Mesenchymal stem cell (in vitro differentiated cells and primary cell): ENCODE results near the gene VPS37B.

ENCODE experiments used
- DNase-seq: peaks from one replicate; pipeline ENCODE4 v3.0.0-alpha.2; 2013
- H2AFZ ChIP-seq: one replicate; pipeline ENCODE4 v1.6.1; 2013; ENCODE audit warnings: low read depth, mild to moderate bottlenecking, control low read depth, inconsistent platforms, low read length, moderate library complexity
- H2AK5ac ChIP-seq: 2 replicates; pipeline ENCODE4 v1.6.1; 2013; ENCODE audit warnings: low read length, moderate library complexity, mild to moderate bottlenecking, inconsistent platforms; ENCODE audit not compliant: severe bottlenecking
- H2BK120ac ChIP-seq: one replicate; pipeline ENCODE4 v1.6.1; 2013; ENCODE audit warnings: low read depth, mild to moderate bottlenecking, inconsistent platforms, low read length, moderate library complexity
- H2BK12ac ChIP-seq, 2 experiments: one replicate each; pipeline ENCODE4 v1.6.1; 2013; ENCODE audit warnings: inconsistent platforms in 2 of 2, low read length in 2 of 2, mild to moderate bottlenecking in 2 of 2, moderate library complexity in 2 of 2, control low read depth in 1 of 2
- H2BK15ac ChIP-seq: one replicate; pipeline ENCODE4 v1.6.1; 2013; ENCODE audit warnings: mild to moderate bottlenecking, low read depth, inconsistent platforms; ENCODE audit not compliant: poor library complexity, severe bottlenecking
- H2BK5ac ChIP-seq: 2 replicates; pipeline ENCODE4 v1.6.1; 2013; ENCODE audit warnings: low read depth, mild to moderate bottlenecking, low read length, control low read depth, inconsistent platforms; ENCODE audit not compliant: poor library complexity, severe bottlenecking
- H3K14ac ChIP-seq, 2 experiments: one replicate each; pipeline ENCODE4 v1.6.1; 2013; ENCODE audit warnings: inconsistent platforms in 2 of 2, low read length in 2 of 2, control low read depth in 1 of 2, mild to moderate bottlenecking in 1 of 2, moderate library complexity in 1 of 2
- H3K18ac ChIP-seq, 2 experiments: one replicate each; pipeline ENCODE4 v1.6.1; 2013; ENCODE audit warnings: inconsistent platforms in 2 of 2, low read length in 2 of 2, control low read depth in 1 of 2, low read depth in 1 of 2, mild to moderate bottlenecking in 1 of 2
- H3K23ac ChIP-seq, 2 experiments: one replicate each; pipeline ENCODE4 v1.6.1; 2013; ENCODE audit warnings: inconsistent platforms in 2 of 2, low read length in 2 of 2, mild to moderate bottlenecking in 2 of 2, moderate library complexity in 2 of 2, control low read depth in 1 of 2
- H3K27ac ChIP-seq: 2 replicates; pipeline ENCODE4 v1.5.1; 2013; ENCODE audit warnings: mild to moderate bottlenecking, moderate library complexity, low read length, control low read depth, inconsistent platforms; ENCODE audit not compliant: poor library complexity, severe bottlenecking
- H3K27me3 ChIP-seq, 2 experiments: 2 replicates each; pipeline versions ENCODE4 v1.6.1 to v1.7.0; 2013; ENCODE audit warnings: low read length in 2 of 2, mild to moderate bottlenecking in 2 of 2, moderate library complexity in 2 of 2, control low read depth in 1 of 2, inconsistent platforms in 1 of 2; ENCODE audit not compliant: control insufficient read depth in 1 of 2, insufficient read depth in 1 of 2
- H3K36me3 ChIP-seq, 2 experiments: 2 replicates each; pipeline versions ENCODE4 v1.6.1 to v1.7.0; 2013; ENCODE audit warnings: low read length in 2 of 2, control low read depth in 1 of 2, inconsistent platforms in 1 of 2, low read depth in 1 of 2, mild to moderate bottlenecking in 1 of 2; ENCODE audit not compliant: insufficient read depth in 2 of 2, control insufficient read depth in 1 of 2
- H3K4ac ChIP-seq, 2 experiments: one replicate each; pipeline ENCODE4 v1.6.1; 2013; ENCODE audit warnings: inconsistent platforms in 2 of 2, low read length in 2 of 2, mild to moderate bottlenecking in 2 of 2, moderate library complexity in 2 of 2, control low read depth in 1 of 2, low read depth in 1 of 2
- H3K4me1 ChIP-seq: 2 replicates; pipeline ENCODE4 v1.6.1; 2013; ENCODE audit warnings: low read depth, low read length, control low read depth; ENCODE audit not compliant: control insufficient read depth, insufficient read depth
- H3K4me2 ChIP-seq: 2 replicates; pipeline ENCODE4 v1.6.1; 2013; ENCODE audit warnings: low read length, mild to moderate bottlenecking, inconsistent platforms; ENCODE audit not compliant: poor library complexity, severe bottlenecking
- H3K4me3 ChIP-seq, 2 experiments: 2 replicates each; pipeline versions ENCODE4 v1.5.1 to v1.7.0; 2013; ENCODE audit warnings: low read length in 2 of 2, mild to moderate bottlenecking in 2 of 2, control low read depth in 1 of 2, low read depth in 1 of 2; ENCODE audit not compliant: insufficient read depth in 1 of 2
- H3K79me1 ChIP-seq: replicated peaks from 2 replicates; pipeline ENCODE4 v1.6.1; 2013; ENCODE audit warnings: mild to moderate bottlenecking, control low read depth, low read length, inconsistent platforms; ENCODE audit not compliant: poor library complexity, severe bottlenecking
- H3K9ac ChIP-seq: 2 replicates; pipeline ENCODE4 v1.7.0; 2013; ENCODE audit warnings: mild to moderate bottlenecking, low read length, moderate library complexity
- H3K9me3 ChIP-seq: 2 replicates; pipeline ENCODE4 v1.7.0; 2013; ENCODE audit warnings: mild to moderate bottlenecking, low read length; ENCODE audit not compliant: control insufficient read depth
- H4K8ac ChIP-seq: one replicate; pipeline ENCODE4 v1.6.1; 2013; ENCODE audit warnings: inconsistent platforms, mild to moderate bottlenecking, low read length, moderate library complexity
- H4K91ac ChIP-seq: one replicate; pipeline ENCODE4 v1.6.1; 2013; ENCODE audit warnings: mild to moderate bottlenecking, low read length, inconsistent platforms
- WGBS: methylation state at CpG from one replicate; pipeline ENCODE4 v1.1.7; 2013; ENCODE audit warnings: mixed read lengths; 5-methylcytosine and 5-hydroxymethylcytosine counted together

Gene VPS37B

GRCh38 chr12:122850695-122851350 lies 45.1 kb downstream of the VPS37B start:
- Histone ChIP-seq H3K4me2 (no peak overlapping the region), H3K14ac (no peak overlapping the region), H2BK5ac (no peak overlapping the region), H3K23ac (peak overlapping the region in 1 of 2 experiments; percentile 36), H2BK120ac (no peak overlapping the region), H3K4ac (no peak overlapping the region), H2AFZ (no peak overlapping the region), H3K4me3 (no peak overlapping the region), H3K36me3 (peaks cover 0 to 79% of the 10 kb centered on the region in 2 experiments), H3K9ac (no peak overlapping the region), H2BK12ac (no peak overlapping the region), H3K9me3 (no peaks in the 10 kb centered on the region), H4K8ac (no peak overlapping the region), H3K27me3 (no peaks in the 10 kb centered on the region), H3K27ac (no peak overlapping the region), H3K4me1 (peaks cover 20% of the 10 kb centered on the region), H4K91ac (no peak overlapping the region), H2AK5ac (no peak overlapping the region), H3K18ac (no peak overlapping the region), H3K79me1 (peaks cover 40% of the 10 kb centered on the region), H2BK15ac (no peak overlapping the region)
- 88% methylated on average over 19 of the region's 27 CpGs for WGBS
- peak; percentile 56 for DNase-seq

GRCh38 chr12:122850048-122850445 lies 45.9 kb downstream of the VPS37B start:
- no peak for DNase-seq
- 99% methylated on average over 10 of the region's 14 CpGs for WGBS
- Histone ChIP-seq H2BK12ac (no peak overlapping the region), H3K18ac (no peak overlapping the region), H3K4ac (no peak overlapping the region), H2BK120ac (no peak overlapping the region), H4K8ac (no peak overlapping the region), H3K23ac (no peak overlapping the region), H3K27ac (no peak overlapping the region), H3K4me3 (no peak overlapping the region), H2AK5ac (no peak overlapping the region), H3K4me1 (peaks cover 27% of the 10 kb centered on the region), H3K9ac (no peak overlapping the region), H2BK15ac (no peak overlapping the region), H3K4me2 (no peak overlapping the region), H3K9me3 (no peaks in the 10 kb centered on the region), H2BK5ac (no peak overlapping the region), H3K27me3 (no peaks in the 10 kb centered on the region), H3K14ac (no peak overlapping the region), H3K79me1 (peaks cover 47% of the 10 kb centered on the region), H2AFZ (no peak overlapping the region), H3K36me3 (peaks cover 0 to 79% of the 10 kb centered on the region in 2 experiments), H4K91ac (no peak overlapping the region)

- H3K18ac ChIP-seq = no peak overlapping the region
- H3K27me3 ChIP-seq = no peaks in the 10 kb centered on the region
- no peaks in the 10 kb centered on the region for H3K9me3 ChIP-seq
- H3K79me1 ChIP-seq = peaks cover 53% of the 10 kb centered on the region
- no peak overlapping the region for H4K8ac ChIP-seq
- H3K14ac ChIP-seq = no peak overlapping the region
- no peak overlapping the region for H3K4me2 ChIP-seq
- 92% methylated on average over 26 of the region's 26 CpGs for WGBS
- H3K23ac ChIP-seq = no peak overlapping the region
- no peak overlapping the region for H2AK5ac ChIP-seq
- peaks cover 32% of the 10 kb centered on the region for H3K4me1 ChIP-seq
- no peak overlapping the region for H2BK5ac ChIP-seq
- no peak overlapping the region for H4K91ac ChIP-seq
- no peak overlapping the region for H3K9ac ChIP-seq
- H2AFZ ChIP-seq = no peak overlapping the region
- no peak for DNase-seq
- H2BK120ac ChIP-seq = no peak overlapping the region
- no peak overlapping the region for H2BK12ac ChIP-seq
- H3K27ac ChIP-seq = no peak overlapping the region
- no peak overlapping the region for H3K4ac ChIP-seq
- H3K4me3 ChIP-seq = no peak overlapping the region
- peaks cover 0 to 79% of the 10 kb centered on the region in 2 experiments for H3K36me3 ChIP-seq
- H2BK15ac ChIP-seq = no peak overlapping the region
Observed at GRCh38 chr12:122849352-122850047, 46.4 kb downstream of the VPS37B start.

- no peak overlapping the region for H3K4me2 ChIP-seq
- peaks cover 0 to 76% of the 10 kb centered on the region in 2 experiments for H3K36me3 ChIP-seq
- H3K9ac ChIP-seq = no peak overlapping the region
- H3K79me1 ChIP-seq = peaks cover 55% of the 10 kb centered on the region
- H3K4ac ChIP-seq = no peak overlapping the region
- no peak overlapping the region for H2BK5ac ChIP-seq
- H3K18ac ChIP-seq = no peak overlapping the region
- H3K9me3 ChIP-seq = no peaks in the 10 kb centered on the region
- H2BK120ac ChIP-seq = no peak overlapping the region
- DNase-seq = no peak
- no peak overlapping the region for H3K27ac ChIP-seq
- WGBS = 91% methylated on average over 36 of the region's 36 CpGs
- peaks cover 30% of the 10 kb centered on the region for H3K4me1 ChIP-seq
- H2BK15ac ChIP-seq = no peak overlapping the region
- H3K27me3 ChIP-seq = no peaks in the 10 kb centered on the region
- H2AK5ac ChIP-seq = no peak overlapping the region
- no peak overlapping the region for H2BK12ac ChIP-seq
- no peak overlapping the region for H4K91ac ChIP-seq
- no peak overlapping the region for H4K8ac ChIP-seq
- no peak overlapping the region for H3K4me3 ChIP-seq
- no peak overlapping the region for H3K14ac ChIP-seq
- no peak overlapping the region for H2AFZ ChIP-seq
- H3K23ac ChIP-seq = no peak overlapping the region
Observed at GRCh38 chr12:122848471-122849351, 47.2 kb downstream of the VPS37B start.
